ENCODE measurements around the gene ZCWPW2. TPM values are rescaled to one million over a fixed set of nuclear protein-coding genes. Genes with fewer than 3 reads are reported as not detected.

Gene ZCWPW2
- total and polyA plus RNA-seq, 12 donors, result 0.71 to 4.0 (median 2.4) TPM

- DNase-seq, result peak; percentile 4 to 25
- 1% methylated on average over 55 of the region's 55 CpGs for WGBS, 2 donors
Observed at GRCh38 chr3:28575100-28575745, 226.7 kb downstream of the ZCWPW2 start.

More at GRCh38 chr3:28575100-28575745, 226.7 kb downstream of the ZCWPW2 start:
- Histone ChIP-seq H3K4me3 (peak overlapping the region; percentile 44 to 62 (median 56)), H3K27me3 (peaks cover 0 to 58% (median 21%) of the 10 kb centered on the region in 7 donors), H3K4me1 (peaks cover 0 to 19% (median 11%) of the 10 kb centered on the region in 9 donors), H3K9me3 (no peaks in the 10 kb centered on the region), H3K27ac (peak overlapping the region in 1 of 10 donors; percentile 1), H3K36me3 (no peaks in the 10 kb centered on the region)
- intact Hi-C loops (cut with DNase I), result no loop called here
- peak; percentile 53 to 88 (median 74) for ATAC-seq
- TF ChIP-seq, protein P1, sequence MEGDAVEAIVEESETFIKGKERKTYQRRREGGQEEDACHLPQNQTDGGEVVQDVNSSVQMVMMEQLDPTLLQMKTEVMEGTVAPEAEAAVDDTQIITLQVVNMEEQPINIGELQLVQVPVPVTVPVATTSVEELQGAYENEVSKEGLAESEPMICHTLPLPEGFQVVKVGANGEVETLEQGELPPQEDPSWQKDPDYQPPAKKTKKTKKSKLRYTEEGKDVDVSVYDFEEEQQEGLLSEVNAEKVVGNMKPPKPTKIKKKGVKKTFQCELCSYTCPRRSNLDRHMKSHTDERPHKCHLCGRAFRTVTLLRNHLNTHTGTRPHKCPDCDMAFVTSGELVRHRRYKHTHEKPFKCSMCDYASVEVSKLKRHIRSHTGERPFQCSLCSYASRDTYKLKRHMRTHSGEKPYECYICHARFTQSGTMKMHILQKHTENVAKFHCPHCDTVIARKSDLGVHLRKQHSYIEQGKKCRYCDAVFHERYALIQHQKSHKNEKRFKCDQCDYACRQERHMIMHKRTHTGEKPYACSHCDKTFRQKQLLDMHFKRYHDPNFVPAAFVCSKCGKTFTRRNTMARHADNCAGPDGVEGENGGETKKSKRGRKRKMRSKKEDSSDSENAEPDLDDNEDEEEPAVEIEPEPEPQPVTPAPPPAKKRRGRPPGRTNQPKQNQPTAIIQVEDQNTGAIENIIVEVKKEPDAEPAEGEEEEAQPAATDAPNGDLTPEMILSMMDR (IDR thresholded peaks at IDR 0.05), result peak in 1 of 9 donors; percentile 20

Other genes starting within 250 kb of the ZCWPW2 start
- 10 to 100 TPM; 16.9 to 38.5 (median 24.7) TPM for gene CMC1, start 107.1 kb upstream of the ZCWPW2 start, total RNA-seq
- gene CMC1, start 107.1 kb upstream of the ZCWPW2 start, polyA plus RNA-seq, result 10 to 100 TPM; 50.2 to 68.6 TPM
- gene AZI2, start 103 bp downstream of the ZCWPW2 start, total RNA-seq, result 10 to 100 TPM; 29.7 to 42.8 (median 35.8) TPM
- 10 to 100 TPM; 19.6 to 30.2 TPM for gene AZI2, start 103 bp downstream of the ZCWPW2 start, polyA plus RNA-seq